AG04449 (cell line): ENCODE data around the gene IDS.
"Not testable (repeated sequence)": the region's sequence is repeated elsewhere in the genome, so short reads cannot be mapped to it uniquely, and the experiment has no call there.

Experiments used
- CTCF ChIA-PET: fragments of 350-600 bp; formaldehyde crosslinking; extraction: SDS; loops from one replicate; lab custom pipeline; 2021; ENCODE audit warnings: antibody characterized with exemption; lab: Yijun Ruan, JAX
- POLR2A ChIA-PET: fragments of 400-600, 350-600 bp; formaldehyde crosslinking; extraction: SDS; loops from one replicate; lab custom pipeline; 2020; ENCODE audit warnings: antibody characterized with exemption, inconsistent platforms; lab: Yijun Ruan, JAX
- DNase-seq: peaks from one replicate; pipeline ENCODE4 v3.0.0-alpha.2; 2010; ENCODE audit warnings: low read depth, low spot score
- H3K4me3 ChIP-seq: 2 replicates; pipeline ENCODE4 v1.5.1; 2011; ENCODE audit warnings: low read depth, mild to moderate bottlenecking, control low read depth, low read length
- TF ChIP-seq, protein P1 (sequence below): IDR thresholded peaks from one replicate; pipeline ENCODE4 v1.5.1; 2011; ENCODE audit warnings: mild to moderate bottlenecking, moderate library complexity, low read length, control low read depth, inconsistent platforms; ENCODE audit not compliant: insufficient read depth; ENCODE audit errors: missing control alignments

IDS gene

GRCh38 chrX:149521438-149521837 lies 16.3 kb upstream of the IDS start:
- TF ChIP-seq, protein P1, sequence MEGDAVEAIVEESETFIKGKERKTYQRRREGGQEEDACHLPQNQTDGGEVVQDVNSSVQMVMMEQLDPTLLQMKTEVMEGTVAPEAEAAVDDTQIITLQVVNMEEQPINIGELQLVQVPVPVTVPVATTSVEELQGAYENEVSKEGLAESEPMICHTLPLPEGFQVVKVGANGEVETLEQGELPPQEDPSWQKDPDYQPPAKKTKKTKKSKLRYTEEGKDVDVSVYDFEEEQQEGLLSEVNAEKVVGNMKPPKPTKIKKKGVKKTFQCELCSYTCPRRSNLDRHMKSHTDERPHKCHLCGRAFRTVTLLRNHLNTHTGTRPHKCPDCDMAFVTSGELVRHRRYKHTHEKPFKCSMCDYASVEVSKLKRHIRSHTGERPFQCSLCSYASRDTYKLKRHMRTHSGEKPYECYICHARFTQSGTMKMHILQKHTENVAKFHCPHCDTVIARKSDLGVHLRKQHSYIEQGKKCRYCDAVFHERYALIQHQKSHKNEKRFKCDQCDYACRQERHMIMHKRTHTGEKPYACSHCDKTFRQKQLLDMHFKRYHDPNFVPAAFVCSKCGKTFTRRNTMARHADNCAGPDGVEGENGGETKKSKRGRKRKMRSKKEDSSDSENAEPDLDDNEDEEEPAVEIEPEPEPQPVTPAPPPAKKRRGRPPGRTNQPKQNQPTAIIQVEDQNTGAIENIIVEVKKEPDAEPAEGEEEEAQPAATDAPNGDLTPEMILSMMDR, result no peak
- CTCF ChIA-PET, result interaction anchor here (2.2 kb wide), 1 partner anchor 9 kb away, joined by 25 read pairs; no protein-coding TSS in a partner anchor
- POLR2A ChIA-PET, result interaction anchor here (0.7 kb wide), 1 partner anchor 19 kb away, joined by 3 read pairs; the partner anchor contains the start of gene EOLA1
- H3K4me3 ChIP-seq, result no peak overlapping the region
- DNase-seq, result no peak

DNA sequence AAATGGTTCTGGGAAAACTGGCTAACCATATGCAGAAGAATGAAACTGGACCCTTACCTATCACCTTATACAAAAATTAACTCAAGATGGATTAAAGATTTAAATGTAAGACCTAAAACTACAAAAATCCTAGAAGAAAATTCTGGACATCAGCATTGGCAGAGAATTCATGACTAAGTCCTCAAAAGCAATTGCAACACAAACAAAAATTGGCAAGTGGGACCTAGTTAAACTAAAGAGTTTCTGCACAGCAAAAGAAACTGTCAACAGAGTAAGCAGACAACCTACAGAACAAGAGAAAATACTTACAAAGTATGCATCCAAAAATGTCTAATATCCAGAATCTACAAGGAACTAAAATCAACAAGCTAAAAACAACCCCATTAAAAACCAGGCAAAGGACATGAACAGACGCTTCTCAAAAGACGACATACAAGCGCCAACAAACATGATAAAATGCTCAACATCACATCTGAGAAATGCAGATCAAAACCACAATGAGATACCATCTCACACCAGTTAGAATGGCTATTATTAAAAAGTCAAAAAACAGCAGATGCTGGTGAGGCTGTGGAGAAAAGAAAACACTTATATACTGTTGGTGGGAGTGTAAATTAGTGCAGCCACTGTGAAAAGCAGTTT lies 15.7 kb upstream of the IDS start:
- DNase-seq, H3K4me3 ChIP-seq, POLR2A ChIA-PET: not testable (repeated sequence)
- CTCF ChIA-PET, result interaction anchor here (2.2 kb wide), 1 partner anchor 9 kb away, joined by 25 read pairs; no protein-coding TSS in a partner anchor

DNA sequence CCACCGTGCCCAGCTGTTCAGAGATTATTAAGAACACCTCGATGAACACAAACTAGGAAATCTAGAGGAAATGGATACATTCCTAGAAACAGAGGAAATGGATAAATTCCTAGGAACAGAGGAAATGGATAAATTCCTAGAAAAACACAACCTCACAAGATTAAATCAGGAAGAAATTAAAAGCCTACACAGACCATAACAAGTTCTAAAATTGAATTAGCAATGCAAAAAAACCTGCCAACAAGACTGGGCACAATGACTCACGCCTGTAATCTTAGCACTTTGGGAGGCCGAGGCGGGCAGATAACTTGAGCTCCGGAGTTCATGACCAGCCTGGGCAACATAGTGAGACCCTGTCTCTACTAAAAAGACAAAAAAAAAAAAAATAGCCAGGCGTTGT lies 13.1 kb upstream of the IDS start:
- TF ChIP-seq, protein P1, result no peak
- POLR2A ChIA-PET, result no interaction called here
- no peak overlapping the region for H3K4me3 ChIP-seq
- CTCF ChIA-PET, result interaction anchor here (1.2 to 1.5 kb wide), 2 partner anchors 8 to 12 kb away, joined by 3 to 4 read pairs; partner anchors contain the start of gene IDS
- DNase-seq, result no peak

- POLR2A ChIA-PET, result no interaction called here
- CTCF ChIA-PET, result no interaction called here
- H3K4me3 ChIP-seq, result no peak overlapping the region
- DNase-seq, result no peak
- TF ChIP-seq, protein P1, result no peak
Observed at GRCh38 chrX:149517308-149517707, 12.2 kb upstream of the IDS start.

DNA sequence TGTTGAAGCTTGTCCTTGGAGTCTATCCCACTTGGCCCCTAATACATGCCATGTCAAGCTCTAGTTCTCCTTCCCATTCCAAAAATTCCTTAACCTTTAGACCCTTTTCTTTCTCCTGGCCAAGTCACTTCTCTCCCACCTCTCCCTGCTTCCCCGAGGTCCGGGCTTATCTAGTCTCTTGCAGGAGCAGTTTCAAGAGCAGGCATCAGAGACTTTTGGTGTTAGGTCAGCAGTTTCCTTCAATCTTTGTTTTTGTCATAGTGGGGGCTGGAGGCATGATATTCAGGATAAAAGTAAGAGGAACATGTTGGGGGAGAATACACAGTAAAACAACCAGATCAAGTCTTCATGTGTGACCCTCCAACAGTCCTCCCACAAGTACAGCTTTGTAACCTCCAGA lies 11.5 kb upstream of the IDS start:
- TF ChIP-seq, protein P1, result no peak
- ChIA-PET CTCF (interaction anchor here (2.1 kb wide), 1 partner anchor 12 kb away, joined by 6 read pairs; no protein-coding TSS in a partner anchor), POLR2A (no interaction called here)
- no peak overlapping the region for H3K4me3 ChIP-seq
- DNase-seq, result no peak

DNA sequence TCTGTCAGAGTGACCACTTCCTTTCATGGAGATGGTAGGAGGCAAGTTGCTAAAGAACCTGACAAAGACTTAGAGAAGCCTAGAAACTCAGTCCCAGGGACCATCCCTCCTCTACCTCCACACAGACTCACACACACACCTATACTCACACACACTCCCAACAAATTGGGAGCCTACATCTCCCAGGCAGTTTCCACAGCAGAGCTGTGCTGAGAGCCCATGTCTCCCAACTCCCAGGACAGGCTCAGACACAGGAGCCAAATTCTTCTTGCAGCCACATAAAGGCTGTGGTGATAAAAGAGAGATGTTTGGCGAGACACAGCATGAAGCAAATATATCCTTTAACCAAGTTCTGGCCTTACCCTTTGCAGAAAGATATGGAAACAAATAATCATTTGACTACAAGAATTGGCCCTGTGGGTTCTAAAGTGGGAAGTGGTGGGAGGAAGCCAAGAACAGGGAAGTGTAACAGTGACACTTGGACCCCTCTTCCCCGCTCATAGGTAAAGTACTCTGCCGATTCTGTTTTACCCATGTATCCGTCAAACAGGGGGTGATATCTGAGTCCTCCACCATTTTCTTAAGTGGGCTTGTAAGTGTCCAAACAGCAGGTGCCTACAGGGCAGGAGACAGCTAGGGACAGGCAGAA lies 11.0 kb upstream of the IDS start:
- H3K4me3 ChIP-seq, result no peak overlapping the region
- CTCF ChIA-PET, result interaction anchor here (2.1 kb wide), 1 partner anchor 13 kb away, joined by 6 read pairs; no protein-coding TSS in a partner anchor
- POLR2A ChIA-PET, result no interaction called here
- DNase-seq, result no peak
- TF ChIP-seq, protein P1, result no peak
